ENCODE results near the gene COL9A2.

DNA sequence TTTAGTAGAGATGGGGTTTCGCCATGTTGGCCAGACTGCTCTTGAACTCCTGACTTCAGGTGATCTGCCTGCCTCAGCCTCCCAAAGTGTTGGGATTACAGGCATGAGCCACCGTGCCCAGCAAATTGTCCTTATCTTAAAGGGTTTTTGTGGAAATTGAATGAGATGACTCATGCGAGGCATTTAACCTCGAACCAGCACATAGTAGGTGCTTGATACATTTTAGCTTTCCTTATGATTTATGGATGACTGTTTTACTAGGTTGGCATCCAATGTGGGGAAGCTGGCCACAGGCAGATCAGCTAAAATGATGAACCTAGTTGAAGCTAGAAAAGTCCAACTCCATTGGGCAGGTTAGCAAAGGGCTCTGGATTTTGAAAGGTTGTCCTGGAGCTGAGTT is 1.4 kb upstream of the COL9A2 start:
- TF ChIP-seq CTCF (IDR thresholded peaks at IDR 0.05) = no peak
- TF ChIP-seq ZFX (IDR thresholded peaks at IDR 0.05; ENCODE audit: borderline replicate concordance) = no peak
